ENCODE measurements around the gene ERVH48-1. TPM values are rescaled to one million over a fixed set of nuclear protein-coding genes. Genes with fewer than 3 reads are reported as not detected.

ERVH48-1 gene
- total and polyA plus RNA-seq, 2 of the 8 experiments (the other 6 are each of a cell fraction or from before 2014, with no cell fraction given) = 4.2 to 17.7 TPM

DNA sequence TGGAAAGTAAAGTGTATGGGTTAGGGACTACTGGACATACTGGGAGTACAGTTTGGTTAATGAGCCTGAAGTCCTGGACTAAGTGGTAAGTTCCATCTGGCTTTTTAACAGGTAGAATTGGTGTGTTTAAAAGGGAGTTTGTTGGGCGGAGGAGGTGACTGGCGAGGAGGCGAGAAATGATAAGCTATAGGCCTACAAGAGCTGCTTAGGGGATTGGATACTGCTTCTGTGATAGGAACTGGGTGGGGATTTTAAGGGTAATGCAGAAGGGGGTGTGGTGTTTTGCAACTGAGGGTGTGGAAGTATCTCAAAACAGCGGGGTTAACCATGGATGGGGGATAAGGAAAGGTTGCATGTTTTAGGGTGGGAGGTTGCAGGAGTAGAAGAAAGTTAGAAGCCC is 3.5 kb downstream of the ERVH48-1 start (continued):
- TF ChIP-seq FOSL1 (IDR thresholded peaks at IDR 0.05; ENCODE audit: insufficient read depth, low read depth, low read length) (no peak), SIRT6 (IDR thresholded peaks at IDR 0.05; ENCODE audit: low read length) (no peak), TEAD4 (IDR thresholded peaks at IDR 0.05; ENCODE audit: low read depth, low read length) (no peak), KDM5A (IDR thresholded peaks at IDR 0.05; ENCODE audit: low read length) (no peak)
- TF ChIP-seq, protein P1, sequence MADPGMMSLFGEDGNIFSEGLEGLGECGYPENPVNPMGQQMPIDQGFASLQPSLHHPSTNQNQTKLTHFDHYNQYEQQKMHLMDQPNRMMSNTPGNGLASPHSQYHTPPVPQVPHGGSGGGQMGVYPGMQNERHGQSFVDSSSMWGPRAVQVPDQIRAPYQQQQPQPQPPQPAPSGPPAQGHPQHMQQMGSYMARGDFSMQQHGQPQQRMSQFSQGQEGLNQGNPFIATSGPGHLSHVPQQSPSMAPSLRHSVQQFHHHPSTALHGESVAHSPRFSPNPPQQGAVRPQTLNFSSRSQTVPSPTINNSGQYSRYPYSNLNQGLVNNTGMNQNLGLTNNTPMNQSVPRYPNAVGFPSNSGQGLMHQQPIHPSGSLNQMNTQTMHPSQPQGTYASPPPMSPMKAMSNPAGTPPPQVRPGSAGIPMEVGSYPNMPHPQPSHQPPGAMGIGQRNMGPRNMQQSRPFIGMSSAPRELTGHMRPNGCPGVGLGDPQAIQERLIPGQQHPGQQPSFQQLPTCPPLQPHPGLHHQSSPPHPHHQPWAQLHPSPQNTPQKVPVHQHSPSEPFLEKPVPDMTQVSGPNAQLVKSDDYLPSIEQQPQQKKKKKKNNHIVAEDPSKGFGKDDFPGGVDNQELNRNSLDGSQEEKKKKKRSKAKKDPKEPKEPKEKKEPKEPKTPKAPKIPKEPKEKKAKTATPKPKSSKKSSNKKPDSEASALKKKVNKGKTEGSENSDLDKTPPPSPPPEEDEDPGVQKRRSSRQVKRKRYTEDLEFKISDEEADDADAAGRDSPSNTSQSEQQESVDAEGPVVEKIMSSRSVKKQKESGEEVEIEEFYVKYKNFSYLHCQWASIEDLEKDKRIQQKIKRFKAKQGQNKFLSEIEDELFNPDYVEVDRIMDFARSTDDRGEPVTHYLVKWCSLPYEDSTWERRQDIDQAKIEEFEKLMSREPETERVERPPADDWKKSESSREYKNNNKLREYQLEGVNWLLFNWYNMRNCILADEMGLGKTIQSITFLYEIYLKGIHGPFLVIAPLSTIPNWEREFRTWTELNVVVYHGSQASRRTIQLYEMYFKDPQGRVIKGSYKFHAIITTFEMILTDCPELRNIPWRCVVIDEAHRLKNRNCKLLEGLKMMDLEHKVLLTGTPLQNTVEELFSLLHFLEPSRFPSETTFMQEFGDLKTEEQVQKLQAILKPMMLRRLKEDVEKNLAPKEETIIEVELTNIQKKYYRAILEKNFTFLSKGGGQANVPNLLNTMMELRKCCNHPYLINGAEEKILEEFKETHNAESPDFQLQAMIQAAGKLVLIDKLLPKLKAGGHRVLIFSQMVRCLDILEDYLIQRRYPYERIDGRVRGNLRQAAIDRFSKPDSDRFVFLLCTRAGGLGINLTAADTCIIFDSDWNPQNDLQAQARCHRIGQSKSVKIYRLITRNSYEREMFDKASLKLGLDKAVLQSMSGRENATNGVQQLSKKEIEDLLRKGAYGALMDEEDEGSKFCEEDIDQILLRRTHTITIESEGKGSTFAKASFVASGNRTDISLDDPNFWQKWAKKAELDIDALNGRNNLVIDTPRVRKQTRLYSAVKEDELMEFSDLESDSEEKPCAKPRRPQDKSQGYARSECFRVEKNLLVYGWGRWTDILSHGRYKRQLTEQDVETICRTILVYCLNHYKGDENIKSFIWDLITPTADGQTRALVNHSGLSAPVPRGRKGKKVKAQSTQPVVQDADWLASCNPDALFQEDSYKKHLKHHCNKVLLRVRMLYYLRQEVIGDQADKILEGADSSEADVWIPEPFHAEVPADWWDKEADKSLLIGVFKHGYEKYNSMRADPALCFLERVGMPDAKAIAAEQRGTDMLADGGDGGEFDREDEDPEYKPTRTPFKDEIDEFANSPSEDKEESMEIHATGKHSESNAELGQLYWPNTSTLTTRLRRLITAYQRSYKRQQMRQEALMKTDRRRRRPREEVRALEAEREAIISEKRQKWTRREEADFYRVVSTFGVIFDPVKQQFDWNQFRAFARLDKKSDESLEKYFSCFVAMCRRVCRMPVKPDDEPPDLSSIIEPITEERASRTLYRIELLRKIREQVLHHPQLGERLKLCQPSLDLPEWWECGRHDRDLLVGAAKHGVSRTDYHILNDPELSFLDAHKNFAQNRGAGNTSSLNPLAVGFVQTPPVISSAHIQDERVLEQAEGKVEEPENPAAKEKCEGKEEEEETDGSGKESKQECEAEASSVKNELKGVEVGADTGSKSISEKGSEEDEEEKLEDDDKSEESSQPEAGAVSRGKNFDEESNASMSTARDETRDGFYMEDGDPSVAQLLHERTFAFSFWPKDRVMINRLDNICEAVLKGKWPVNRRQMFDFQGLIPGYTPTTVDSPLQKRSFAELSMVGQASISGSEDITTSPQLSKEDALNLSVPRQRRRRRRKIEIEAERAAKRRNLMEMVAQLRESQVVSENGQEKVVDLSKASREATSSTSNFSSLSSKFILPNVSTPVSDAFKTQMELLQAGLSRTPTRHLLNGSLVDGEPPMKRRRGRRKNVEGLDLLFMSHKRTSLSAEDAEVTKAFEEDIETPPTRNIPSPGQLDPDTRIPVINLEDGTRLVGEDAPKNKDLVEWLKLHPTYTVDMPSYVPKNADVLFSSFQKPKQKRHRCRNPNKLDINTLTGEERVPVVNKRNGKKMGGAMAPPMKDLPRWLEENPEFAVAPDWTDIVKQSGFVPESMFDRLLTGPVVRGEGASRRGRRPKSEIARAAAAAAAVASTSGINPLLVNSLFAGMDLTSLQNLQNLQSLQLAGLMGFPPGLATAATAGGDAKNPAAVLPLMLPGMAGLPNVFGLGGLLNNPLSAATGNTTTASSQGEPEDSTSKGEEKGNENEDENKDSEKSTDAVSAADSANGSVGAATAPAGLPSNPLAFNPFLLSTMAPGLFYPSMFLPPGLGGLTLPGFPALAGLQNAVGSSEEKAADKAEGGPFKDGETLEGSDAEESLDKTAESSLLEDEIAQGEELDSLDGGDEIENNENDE (IDR thresholded peaks at IDR 0.05; ENCODE audit: insufficient replicate concordance, low read length) = no peak
